ENCODE results near the gene DNM3. TPM values are rescaled to one million over a fixed set of nuclear protein-coding genes. Genes with fewer than 3 reads are reported as not detected.

Gene DNM3
- total and polyA plus RNA-seq, 2 of the 8 experiments (the other 6 are each of a cell fraction or from before 2014, with no cell fraction given): 2.0 to 8.5 TPM

GRCh38 chr1:172252321-172252720 is 411.0 kb downstream of the DNM3 start:
- H3K36me3 ChIP-seq (ENCODE audit: control insufficient read depth in 2 of 4, insufficient read depth in 4 of 4, low read length in 3 of 4): no peaks in the 10 kb centered on the region
- H3K14ac ChIP-seq (ENCODE audit: insufficient read length): no peak overlapping the region
- no peak overlapping the region for H2BK12ac ChIP-seq (ENCODE audit: low read depth, low read length)
- no peak overlapping the region for H3K18ac ChIP-seq (ENCODE audit: extremely low read depth, low read length)
- H2AFZ ChIP-seq (ENCODE audit: low read length): no peak overlapping the region
- H2AK5ac ChIP-seq (ENCODE audit: low read depth, low read length): no peak overlapping the region
- H4K8ac ChIP-seq (ENCODE audit: extremely low read depth, insufficient read depth, low read length): no peak overlapping the region
- no peak overlapping the region for H2BK5ac ChIP-seq (ENCODE audit: low read depth, low read length)
- no peaks in the 10 kb centered on the region for H4K20me1 ChIP-seq (replicated peaks in 1 of 2; ENCODE audit: control insufficient read depth in 1 of 2, insufficient read depth in 2 of 2, low read length in 2 of 2)
- H3K27ac ChIP-seq (ENCODE audit: low read depth, low read length): no peak overlapping the region
- FAIRE-seq: no peak
- H3K4me2 ChIP-seq (ENCODE audit: insufficient read depth in 1 of 2, low read depth in 2 of 2, low read length in 2 of 2): no peak overlapping the region
- H3K27me3 ChIP-seq (replicated peaks in 1 of 4; ENCODE audit: control insufficient read depth in 3 of 4, extremely low read depth in 1 of 4, insufficient read depth in 3 of 4, low read length in 3 of 4): no peaks in the 10 kb centered on the region
- H3K56ac ChIP-seq (replicated peaks; ENCODE audit: insufficient read length, low read depth, low read length): no peak overlapping the region
- DNase-seq (ENCODE audit: low read depth in 1 of 2, low spot score in 2 of 2): no peak
- no peak overlapping the region for H4K5ac ChIP-seq (ENCODE audit: insufficient read length, low read depth, low read length)
- no peak overlapping the region for H3K23ac ChIP-seq (ENCODE audit: insufficient read length)
- no peak overlapping the region for H2BK20ac ChIP-seq (ENCODE audit: low read length)
- no peak overlapping the region for H3K4ac ChIP-seq (replicated peaks; ENCODE audit: insufficient read length, low read depth, low read length)
- no peaks in the 10 kb centered on the region for H3K23me2 ChIP-seq (ENCODE audit: low read depth, low read length)
- ChIA-PET POLR2A (ENCODE audit: partially characterized antibody) (no interaction called here), CTCF (ENCODE audit: partially characterized antibody) (interaction anchor here (1.0 to 1.8 kb wide), 2 partner anchors 13 to 161 kb away, joined by 3 to 4 read pairs; no protein-coding TSS in a partner anchor)
- H4K91ac ChIP-seq (replicated peaks; ENCODE audit: insufficient read length, low read length): no peak overlapping the region
- H3K4me1 ChIP-seq (replicated peaks in 1 of 4; ENCODE audit: control insufficient read depth in 3 of 4, insufficient read depth in 4 of 4, low read length in 3 of 4): no peaks in the 10 kb centered on the region
- no peak overlapping the region for H3K4me3 ChIP-seq (ENCODE audit: extremely low read depth in 1 of 4, insufficient read depth in 2 of 4, low read depth in 3 of 4, low read length in 4 of 4)
- H2BK15ac ChIP-seq (ENCODE audit: low read length): no peak overlapping the region
- WGBS, 2 experiments (ENCODE audit: extremely low coverage in 1 of 2, insufficient coverage in 1 of 2, insufficient read length in 1 of 2, insufficient replicate concordance in 2 of 2, low coverage in 1 of 2, low lambda C conversion rate in 2 of 2, missing lambda C conversion rate in 1 of 2): 90% methylated on average over 4 of the region's 4 CpGs; no CpG with 5 or more reads in 1 of the 2 experiments
- no peaks in the 10 kb centered on the region for H3K9me3 ChIP-seq (ENCODE audit: insufficient read depth in 2 of 2, low read depth in 1 of 2, low read length in 1 of 2)
- H2BK120ac ChIP-seq (replicated peaks; ENCODE audit: low read depth, low read length): no peak overlapping the region
- no peaks in the 10 kb centered on the region for H3K79me2 ChIP-seq (ENCODE audit: control insufficient read depth in 1 of 2, insufficient read depth in 2 of 2, low read length in 2 of 2)
- no peak overlapping the region for H3K9ac ChIP-seq (replicated peaks in 1 of 4; ENCODE audit: extremely low read depth in 1 of 4, low read depth in 3 of 4, low read length in 3 of 4)
- H3K79me1 ChIP-seq (ENCODE audit: low read depth, low read length): no peaks in the 10 kb centered on the region
- TF ChIP-seq CHD1 (IDR thresholded peaks at IDR 0.05; ENCODE audit: low read depth, low read length) (no peak), NRF1 (IDR thresholded peaks at IDR 0.05; ENCODE audit: low read depth, low read length) (no peak), SP1 (IDR thresholded peaks at IDR 0.05; ENCODE audit: low read depth, low read length) (no peak), TAF1 (IDR thresholded peaks at IDR 0.05; ENCODE audit: low read depth, low read length) (no peak), SRF (IDR thresholded peaks at IDR 0.05; ENCODE audit: low read depth, low read length) (no peak), CBX8 (IDR thresholded peaks at IDR 0.05; ENCODE audit: borderline replicate concordance, low read depth, low read length) (no peak), POU5F1 (IDR thresholded peaks at IDR 0.05; ENCODE audit: low read depth, low read length) (no peak), TBP (IDR thresholded peaks at IDR 0.05; ENCODE audit: low read depth, low read length) (no peak), HDAC2 (IDR thresholded peaks at IDR 0.05; ENCODE audit: borderline replicate concordance in 1 of 2, low read depth in 2 of 2, low read length in 2 of 2) (no peak), POLR2A (IDR thresholded peaks at IDR 0.05; ENCODE audit: control extremely low read depth in 1 of 2, low read depth in 2 of 2, low read length in 2 of 2) (no peak), CREB1 (IDR thresholded peaks at IDR 0.05) (no peak), BACH1 (IDR thresholded peaks at IDR 0.05; ENCODE audit: low read length) (no peak)
- TF ChIP-seq, protein P1, sequence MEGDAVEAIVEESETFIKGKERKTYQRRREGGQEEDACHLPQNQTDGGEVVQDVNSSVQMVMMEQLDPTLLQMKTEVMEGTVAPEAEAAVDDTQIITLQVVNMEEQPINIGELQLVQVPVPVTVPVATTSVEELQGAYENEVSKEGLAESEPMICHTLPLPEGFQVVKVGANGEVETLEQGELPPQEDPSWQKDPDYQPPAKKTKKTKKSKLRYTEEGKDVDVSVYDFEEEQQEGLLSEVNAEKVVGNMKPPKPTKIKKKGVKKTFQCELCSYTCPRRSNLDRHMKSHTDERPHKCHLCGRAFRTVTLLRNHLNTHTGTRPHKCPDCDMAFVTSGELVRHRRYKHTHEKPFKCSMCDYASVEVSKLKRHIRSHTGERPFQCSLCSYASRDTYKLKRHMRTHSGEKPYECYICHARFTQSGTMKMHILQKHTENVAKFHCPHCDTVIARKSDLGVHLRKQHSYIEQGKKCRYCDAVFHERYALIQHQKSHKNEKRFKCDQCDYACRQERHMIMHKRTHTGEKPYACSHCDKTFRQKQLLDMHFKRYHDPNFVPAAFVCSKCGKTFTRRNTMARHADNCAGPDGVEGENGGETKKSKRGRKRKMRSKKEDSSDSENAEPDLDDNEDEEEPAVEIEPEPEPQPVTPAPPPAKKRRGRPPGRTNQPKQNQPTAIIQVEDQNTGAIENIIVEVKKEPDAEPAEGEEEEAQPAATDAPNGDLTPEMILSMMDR (IDR thresholded peaks at IDR 0.05; ENCODE audit: control extremely low read depth in 1 of 3, insufficient read depth in 1 of 3, low read depth in 1 of 3, low read length in 3 of 3): no peak

Data from H1 (cell line).